GM12878 (cell line): Measurements from ENCODE around the gene MRPL53. TPM values are rescaled to one million over a fixed set of nuclear protein-coding genes. Genes with fewer than 3 reads are reported as not detected.

Source experiments
- CREB1 ChIP-seq: IDR thresholded peaks from 2 replicates; pipeline ENCODE4 v1.6.1; 2012; ENCODE audit warnings: low read depth, mild to moderate bottlenecking, inconsistent platforms
- CREM ChIP-seq: IDR thresholded peaks from 2 replicates; pipeline ENCODE4 v1.6.1; 2014; ENCODE audit warnings: antibody characterized with exemption, low read depth
- ELK1 ChIP-seq: IDR thresholded peaks from 2 replicates; pipeline ENCODE4 v1.6.1; 2012; ENCODE audit warnings: low read depth, low read length, improper control_type of control experiment
- HDAC6 ChIP-seq: fragments of 200-600 bp; sonication (generic); IDR thresholded peaks from one replicate; pipeline ENCODE4 v1.8.0; 2017; ENCODE audit warnings: antibody characterized with exemption; ENCODE audit not compliant: unreplicated experiment
- IRF3 ChIP-seq: fragments of 450-650 bp; IDR thresholded peaks from 2 replicates; pipeline ENCODE4 v1.6.1; 2014; ENCODE audit warnings: mild to moderate bottlenecking
- JUND ChIP-seq: IDR thresholded peaks from 2 replicates; pipeline ENCODE4 v1.6.1; 2012; ENCODE audit warnings: low read depth, mild to moderate bottlenecking, low read length, improper control_type of control experiment, moderate library complexity
- KLF5 ChIP-seq: fragments of 450-650 bp; IDR thresholded peaks from 2 replicates; pipeline ENCODE4 v1.6.1; 2014; ENCODE audit warnings: mild to moderate bottlenecking; ENCODE audit not compliant: partially characterized antibody
- MTA3 ChIP-seq: IDR thresholded peaks from 2 replicates; pipeline ENCODE4 v1.6.1; 2012; ENCODE audit warnings: low read length, inconsistent platforms, borderline replicate concordance
- PAX8 ChIP-seq: fragments of 450-650 bp; IDR thresholded peaks from 2 replicates; pipeline ENCODE4 v1.6.1; 2017; ENCODE audit warnings: mild to moderate bottlenecking, moderate library complexity
- PKNOX1 ChIP-seq: fragments of 450-650 bp; IDR thresholded peaks from 2 replicates; pipeline ENCODE4 v1.6.1; 2016; ENCODE audit warnings: mild to moderate bottlenecking
- RCOR1 ChIP-seq: conservative IDR thresholded peaks from 2 replicates; pipeline ENCODE4 v1.6.1; 2012; ENCODE audit warnings: low read depth, low read length, improper control_type of control experiment
- RELA ChIP-seq: fragments of 450-650 bp; IDR thresholded peaks from 2 replicates; pipeline ENCODE4 v1.8.0; 2014; ENCODE audit warnings: borderline replicate concordance; ENCODE audit not compliant: partially characterized antibody
- STAT3 ChIP-seq: IDR thresholded peaks from 2 replicates; pipeline ENCODE4 v1.6.1; 2011; ENCODE audit warnings: low read depth, low read length, improper control_type of control experiment
- ZNF274 ChIP-seq: IDR thresholded peaks from one replicate; pipeline ENCODE4 v1.8.0; 2011; ENCODE audit not compliant: insufficient read length, insufficient read depth
- polyA plus RNA-seq, 11 experiments: library from polyadenylated mRNA; depleted of rRNA in 4 of 11; unstranded in 6 of 11; stranded (reverse) in 5 of 11; fragments of >200 nt; fragmentation: Nextera tagmentation in 4 of 11; fragmentation: Illumina TruSeq in 1 of 11; extraction: Ambion mirVana in 4 of 11; extraction: Trizol in 1 of 11; gene quantifications; 1 replicate in 1 of 11; 2 replicates in 10 of 11; pipeline versions ENCODE4 v1.2.1 to v1.2.3, GENCODE V29; 2011 to 2016; ENCODE audit warnings: inconsistent platforms in 2 of 11, missing spikeins in 2 of 11, low read depth in 1 of 11
- total RNA-seq, 4 experiments: library from RNA; depleted of rRNA in 3 of 4; stranded (reverse); fragments of >200 nt in 3 of 4; fragmentation: Illumina TruSeq in 1 of 4; extraction: Trizol in 1 of 4; gene quantifications; 2 replicates each; pipeline versions ENCODE4 v1.2.1 to v1.2.3, GENCODE V29; 2013 to 2021

Gene MRPL53
- total and polyA plus RNA-seq, 10 of the 15 experiments (the other 5 are each of a cell fraction or from before 2014, with no cell fraction given) = 15.1 to 167 (median 80.9) TPM

GRCh38 chr2:74454654-74455511 lies 17.6 kb downstream of the MRPL53 start, which contains the start of gene INO80B (continued):
- no peak for TF ChIP-seq HDAC6
- peak; percentile 97 for TF ChIP-seq RELA
- no peak for TF ChIP-seq MTA3
- peak; percentile 77 for TF ChIP-seq PKNOX1
- peak; percentile 93 for TF ChIP-seq KLF5
- no peak for TF ChIP-seq JUND
- peak; percentile 60; the same call in 1 of the 2 replicates for TF ChIP-seq IRF3
- peak; percentile 74; the same call in 1 of the 2 replicates for TF ChIP-seq ELK1
- TF ChIP-seq STAT3 = peak; percentile 70; the same call in 1 of the 2 replicates
- TF ChIP-seq PAX8 = peak; percentile 33; the same call in 1 of the 2 replicates
- peak; percentile 88; the same call in 1 of the 2 replicates for TF ChIP-seq RCOR1
- peak; percentile 93 for TF ChIP-seq CREM
- TF ChIP-seq CREB1 = peak; percentile 81
- TF ChIP-seq ZNF274 = no peak
